SIG-M5 (cell line): ENCODE data around the gene KCNN3.

Source experiments
- DNase-seq: peaks from one replicate; lab custom pipeline; 2025; lab: John Stamatoyannopoulos, UW

KCNN3 gene

GRCh38 chr1:154749078-154749760 lies 120.9 kb downstream of the KCNN3 start:
- no peak for DNase-seq

- no peak for DNase-seq
Observed at GRCh38 chr1:154748405-154748775, 121.7 kb downstream of the KCNN3 start.

- DNase-seq = no peak
Observed at GRCh38 chr1:154747740-154748404, 122.2 kb downstream of the KCNN3 start.

- DNase-seq = no peak
Observed at GRCh38 chr1:154747380-154747739, 122.7 kb downstream of the KCNN3 start.

GRCh38 chr1:154746622-154747299 lies 123.3 kb downstream of the KCNN3 start:
- DNase-seq = no peak

- no peak for DNase-seq
Observed at GRCh38 chr1:154745750-154746425, 124.2 kb downstream of the KCNN3 start.

GRCh38 chr1:154745286-154745731 lies 124.8 kb downstream of the KCNN3 start:
- no peak for DNase-seq

GRCh38 chr1:154744352-154745035 lies 125.6 kb downstream of the KCNN3 start:
- no peak for DNase-seq

- DNase-seq = no peak
Observed at GRCh38 chr1:154743526-154744036, 126.5 kb downstream of the KCNN3 start.

GRCh38 chr1:154742606-154743005 lies 127.5 kb downstream of the KCNN3 start:
- DNase-seq = no peak

GRCh38 chr1:154741741-154742495 lies 128.2 kb downstream of the KCNN3 start:
- DNase-seq = no peak

GRCh38 chr1:154741327-154741726 lies 128.8 kb downstream of the KCNN3 start:
- DNase-seq = no peak

GRCh38 chr1:154739654-154740053 lies 130.4 kb downstream of the KCNN3 start:
- DNase-seq = no peak

- DNase-seq = no peak
Observed at GRCh38 chr1:154736841-154737240, 133.2 kb downstream of the KCNN3 start.

- DNase-seq = no peak
Observed at GRCh38 chr1:154735804-154736168, 134.3 kb downstream of the KCNN3 start.

GRCh38 chr1:154735061-154735803 lies 134.8 kb downstream of the KCNN3 start:
- no peak for DNase-seq

- DNase-seq = no peak
Observed at GRCh38 chr1:154733621-154734020, 136.5 kb downstream of the KCNN3 start.

- DNase-seq = no peak
Observed at GRCh38 chr1:154730986-154731489, 139.0 kb downstream of the KCNN3 start.

GRCh38 chr1:154730259-154730658 lies 139.8 kb downstream of the KCNN3 start:
- DNase-seq = no peak

GRCh38 chr1:154729577-154729976 lies 140.5 kb downstream of the KCNN3 start:
- DNase-seq = no peak
